CD1c-positive myeloid dendritic cell (primary cell): ENCODE data around the gene RAB38.

Experiments used
- DNase-seq: peaks from one replicate; pipeline ENCODE4 v3.0.0-alpha.2; 2016; ENCODE audit errors: extremely low spot score

RAB38 gene

DNA sequence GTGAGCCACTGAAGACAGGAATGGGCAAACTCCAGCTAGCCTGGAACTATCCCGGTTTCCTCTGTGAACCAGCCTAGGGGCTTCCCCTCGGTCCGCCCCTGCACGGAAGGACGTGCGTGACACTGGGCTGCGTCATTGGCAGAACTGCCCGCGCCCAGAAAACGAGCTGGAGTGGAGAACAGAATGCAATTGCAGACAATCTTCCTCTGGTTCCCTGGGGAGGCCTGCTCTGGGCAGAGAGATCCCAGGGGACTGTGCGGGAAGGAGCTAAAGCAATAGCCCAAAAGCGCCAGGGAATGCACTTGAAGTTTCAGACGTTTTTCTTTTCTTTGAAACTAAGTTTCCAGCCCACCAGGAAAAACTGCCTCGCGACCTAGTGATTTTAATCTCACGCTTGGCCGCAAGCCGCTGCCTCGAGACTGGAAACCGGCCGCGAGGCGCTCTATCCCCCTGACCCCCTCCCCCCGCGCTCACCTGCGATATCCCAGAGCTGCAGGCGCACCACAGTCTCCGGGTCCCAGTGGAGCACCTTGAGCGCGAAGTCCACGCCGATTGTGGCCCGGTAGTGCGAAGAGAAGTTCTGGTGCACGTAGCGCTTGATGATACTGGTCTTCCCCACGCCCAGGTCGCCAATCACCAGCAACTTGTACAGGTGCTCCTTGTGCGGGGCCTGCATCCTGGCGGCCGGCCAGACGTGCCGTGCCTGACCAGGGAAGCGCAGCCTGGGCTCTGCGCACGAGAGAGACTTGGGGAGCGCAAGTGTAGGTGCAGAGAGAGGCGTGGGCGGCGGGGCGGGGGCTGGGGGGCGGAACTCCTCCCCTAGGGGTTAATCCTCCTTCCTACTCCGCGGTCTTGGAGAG is at the start of gene RAB38:
RAB38 (minus strand) TSS at position 735 of the 860 bp plus-strand sequence; CDS start at position 676, 59 bp downstream.
- DNase-seq, result peak; percentile 70

DNA sequence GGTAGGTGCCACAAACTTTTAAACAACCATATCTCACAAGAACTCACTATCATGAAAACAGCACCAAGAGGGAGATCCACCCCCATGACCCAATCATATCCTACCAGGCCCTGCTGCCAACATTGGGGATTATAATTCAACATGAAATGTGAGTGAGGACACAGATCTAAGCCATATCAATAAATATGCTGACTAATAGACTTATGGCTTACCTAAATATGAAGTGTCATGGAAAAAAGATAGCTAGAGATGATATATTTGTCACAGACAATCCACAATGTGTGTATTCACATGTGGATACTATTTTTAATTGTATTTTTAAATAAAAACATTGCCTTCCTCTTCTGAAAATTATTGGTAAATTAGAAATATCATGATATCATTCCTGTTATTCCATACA is 38.2 kb upstream of the RAB38 start:
- no peak for DNase-seq

DNA sequence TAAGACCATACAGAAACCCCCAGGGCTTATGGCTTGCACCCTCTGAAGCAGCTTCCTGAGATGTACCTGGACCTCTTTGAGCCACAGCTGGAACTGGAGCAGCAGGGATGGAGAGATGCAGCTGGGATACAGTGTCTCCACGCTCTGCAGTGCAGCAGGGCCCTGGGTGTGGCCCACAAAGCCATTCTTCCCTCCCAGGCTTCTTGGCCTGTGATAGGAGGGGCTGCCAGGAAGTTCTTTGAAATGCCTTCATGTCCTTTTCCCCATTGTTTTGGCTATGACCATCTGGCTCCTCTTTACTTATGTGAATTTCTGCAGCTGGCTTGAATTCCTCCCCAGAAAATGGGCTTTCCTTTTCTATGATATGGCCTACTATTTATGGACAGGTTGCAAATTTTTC is 37.1 kb upstream of the RAB38 start:
- DNase-seq, result no peak

DNA sequence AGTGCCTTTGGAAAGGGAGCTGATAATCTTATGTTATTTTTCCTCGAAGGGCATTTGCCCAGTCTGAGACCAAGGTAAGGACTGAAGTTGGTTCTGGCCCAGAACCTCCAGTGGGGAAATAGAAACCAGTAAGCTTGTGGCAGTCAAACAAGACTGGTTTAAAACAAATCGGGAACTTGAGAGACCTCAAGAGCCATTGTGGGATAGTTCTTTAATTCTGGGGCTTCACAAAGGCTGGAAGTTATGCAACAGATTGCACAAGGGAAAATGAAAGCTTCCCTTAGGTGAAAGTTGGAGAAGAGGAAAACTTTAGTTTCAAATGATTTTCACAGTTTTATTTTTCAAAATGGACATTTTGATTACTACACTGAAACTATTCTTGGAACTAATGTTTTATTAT is 33.5 kb upstream of the RAB38 start:
- DNase-seq, result peak; percentile 23

DNA sequence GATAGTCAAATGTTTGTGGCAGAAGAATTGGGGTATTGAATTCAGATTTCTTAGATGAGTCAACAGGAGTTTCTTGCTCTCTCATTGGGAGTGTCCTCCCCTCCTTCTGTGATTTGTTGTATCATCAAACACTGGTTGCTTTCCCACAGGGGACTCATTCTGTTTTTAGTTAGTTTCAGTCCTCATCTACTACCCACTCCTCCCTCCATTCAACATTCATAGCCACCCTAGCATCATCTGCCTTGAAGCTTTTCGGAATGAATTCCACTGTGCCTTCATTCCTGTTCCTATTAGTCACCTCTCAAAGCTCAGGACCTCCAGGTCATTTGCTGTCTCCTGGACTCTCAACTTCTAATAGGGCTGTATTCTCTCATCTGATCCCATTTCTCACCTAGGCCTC is 31.5 kb upstream of the RAB38 start:
- no peak for DNase-seq

DNA sequence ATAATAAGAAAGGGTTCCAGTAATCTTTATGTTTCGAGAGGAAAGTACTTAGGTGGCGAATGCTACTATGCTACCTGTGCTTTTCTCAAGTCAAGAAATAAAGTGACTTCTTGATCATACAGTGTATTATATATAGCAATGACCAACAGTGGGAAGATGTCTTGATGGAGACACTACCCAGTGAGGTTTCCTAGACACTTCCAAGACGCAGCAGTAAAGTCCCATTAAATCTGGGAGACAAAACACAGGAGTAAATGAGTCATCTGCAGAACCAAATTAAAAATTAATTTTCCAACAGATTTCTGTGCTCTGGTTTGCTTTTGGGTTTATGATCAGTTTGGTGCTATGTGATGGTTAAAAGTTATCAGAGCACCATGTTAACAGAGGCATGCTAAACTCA is 29.1 kb upstream of the RAB38 start:
- no peak for DNase-seq

DNA sequence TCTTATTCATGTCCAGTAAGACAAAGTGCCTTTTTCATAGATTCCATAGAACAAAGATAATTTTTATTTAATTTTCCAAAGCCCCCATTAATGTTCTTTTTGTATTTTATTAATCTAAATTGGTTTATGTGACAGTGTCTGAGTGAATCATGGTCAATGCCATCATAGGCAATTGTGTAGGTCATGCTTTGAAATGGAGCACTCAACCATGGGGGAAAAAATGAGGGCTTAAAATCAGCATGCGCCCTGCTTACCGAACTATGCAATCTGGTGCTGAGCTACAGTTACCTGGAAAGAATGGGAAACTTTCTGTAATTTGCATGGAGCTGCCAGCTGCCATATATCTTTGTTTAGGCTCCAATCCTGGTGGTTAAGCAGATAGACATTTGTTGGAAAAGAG is 28.4 kb upstream of the RAB38 start:
- DNase-seq, result no peak

DNA sequence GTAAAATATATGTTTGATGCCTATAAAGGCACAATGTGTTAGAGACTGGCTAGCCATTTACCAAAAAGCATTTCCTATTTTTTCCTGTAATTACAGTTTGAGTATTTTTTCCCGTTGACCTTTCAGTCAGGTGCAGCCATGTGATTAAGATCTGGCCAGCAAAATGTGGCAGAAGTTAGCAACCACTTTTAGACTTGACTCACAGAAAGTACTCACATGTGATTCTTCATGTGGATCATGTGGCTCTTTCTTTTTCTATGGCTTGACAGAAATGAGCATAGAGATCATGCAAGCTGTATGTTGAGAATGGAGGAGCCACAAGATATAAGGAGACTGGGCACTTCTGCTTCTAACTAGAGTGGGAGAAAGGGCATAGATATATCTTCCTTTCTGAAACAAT is 27.3 kb upstream of the RAB38 start:
- DNase-seq, result no peak

DNA sequence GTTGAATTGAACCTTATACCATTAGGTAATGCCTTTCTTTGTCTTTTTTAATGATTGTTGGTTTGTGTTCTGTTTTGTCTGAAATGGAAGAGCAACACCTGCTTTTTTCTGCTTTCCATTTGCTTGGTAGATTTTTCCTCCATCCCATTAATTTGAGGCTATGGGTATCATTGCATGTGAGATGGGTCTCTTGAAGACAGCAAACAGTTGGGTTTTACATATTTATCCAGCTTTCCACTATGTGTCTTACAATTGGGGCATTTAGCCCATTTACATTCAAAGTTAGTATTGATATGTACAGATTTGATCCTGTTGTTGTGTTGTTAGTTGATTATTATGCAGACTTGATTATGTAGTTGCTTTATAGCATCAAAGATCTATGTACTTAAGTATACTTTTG is 21.1 kb upstream of the RAB38 start:
- DNase-seq, result no peak

DNA sequence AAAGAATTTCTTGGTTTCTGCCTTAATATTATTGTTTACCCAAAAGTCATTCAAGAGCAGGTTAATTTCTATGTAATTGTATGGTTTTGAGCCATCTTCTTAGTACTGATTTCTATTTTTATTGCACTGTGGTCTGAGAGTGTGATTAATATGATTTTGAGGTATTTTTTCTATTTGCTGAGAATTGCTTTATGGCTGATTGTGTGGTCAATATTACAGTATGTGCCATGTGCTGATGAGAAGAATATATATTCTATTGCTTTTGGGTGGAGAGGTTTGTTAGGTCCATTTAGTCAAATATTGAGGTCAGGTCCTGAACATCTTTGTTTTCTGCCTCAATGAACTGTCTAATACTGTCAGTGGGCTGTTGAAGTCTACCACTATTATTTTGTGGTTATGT is 20.7 kb upstream of the RAB38 start:
- no peak for DNase-seq

DNA sequence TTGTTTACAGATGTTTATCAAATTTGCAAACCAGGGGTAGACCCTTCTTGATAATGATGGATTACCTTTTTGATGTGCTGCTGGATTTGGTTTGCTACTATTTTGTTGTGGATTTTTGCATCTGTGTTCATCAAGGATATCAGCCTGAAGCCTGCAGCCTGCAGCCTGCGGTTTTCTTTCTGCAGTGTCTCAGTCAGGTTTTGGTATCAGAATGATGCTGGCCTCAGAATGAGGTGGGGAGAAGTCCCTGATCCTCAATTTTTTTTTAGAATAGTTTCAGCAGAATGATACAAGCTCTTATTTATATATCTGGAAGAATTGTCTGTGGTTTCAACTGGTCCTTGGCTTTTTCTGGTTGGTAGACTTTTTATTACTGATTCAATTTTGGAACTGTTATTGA is 19.7 kb upstream of the RAB38 start:
- DNase-seq, result no peak

DNA sequence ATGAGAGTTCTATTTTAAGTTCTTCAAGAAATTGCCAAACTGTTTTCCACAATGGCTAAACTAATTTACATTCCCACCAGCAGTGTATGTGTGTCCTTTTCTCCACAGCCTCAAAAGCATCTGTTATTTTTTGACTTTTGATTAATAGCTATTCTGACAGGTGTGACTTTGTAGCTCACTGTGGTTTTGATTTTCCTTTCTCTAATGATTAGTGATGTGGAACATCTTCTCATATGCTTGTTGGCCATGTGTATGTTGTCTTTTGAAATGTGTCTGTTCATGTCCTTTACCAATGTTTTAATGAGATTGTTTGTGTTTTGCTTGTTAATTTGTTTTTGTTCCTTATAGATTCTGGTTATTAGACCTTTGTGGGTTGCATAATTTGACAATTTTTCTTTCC is 18.0 kb upstream of the RAB38 start:
- no peak for DNase-seq

DNA sequence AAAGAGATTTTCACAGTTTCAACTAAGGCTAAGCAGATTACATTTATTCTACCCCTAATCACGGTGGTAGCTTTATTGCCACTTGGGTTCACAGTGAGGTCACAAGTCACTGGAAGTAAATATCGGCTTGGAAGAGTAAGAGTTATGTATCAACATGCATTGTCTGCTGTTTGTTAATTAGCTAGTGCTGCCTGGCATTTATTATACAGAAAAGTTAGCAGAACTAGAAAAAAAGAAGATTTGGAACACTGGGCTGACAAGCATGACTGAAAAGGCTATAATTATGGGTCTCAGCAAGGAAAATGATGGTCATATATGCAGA is 13.7 kb upstream of the RAB38 start:
- DNase-seq, result no peak

DNA sequence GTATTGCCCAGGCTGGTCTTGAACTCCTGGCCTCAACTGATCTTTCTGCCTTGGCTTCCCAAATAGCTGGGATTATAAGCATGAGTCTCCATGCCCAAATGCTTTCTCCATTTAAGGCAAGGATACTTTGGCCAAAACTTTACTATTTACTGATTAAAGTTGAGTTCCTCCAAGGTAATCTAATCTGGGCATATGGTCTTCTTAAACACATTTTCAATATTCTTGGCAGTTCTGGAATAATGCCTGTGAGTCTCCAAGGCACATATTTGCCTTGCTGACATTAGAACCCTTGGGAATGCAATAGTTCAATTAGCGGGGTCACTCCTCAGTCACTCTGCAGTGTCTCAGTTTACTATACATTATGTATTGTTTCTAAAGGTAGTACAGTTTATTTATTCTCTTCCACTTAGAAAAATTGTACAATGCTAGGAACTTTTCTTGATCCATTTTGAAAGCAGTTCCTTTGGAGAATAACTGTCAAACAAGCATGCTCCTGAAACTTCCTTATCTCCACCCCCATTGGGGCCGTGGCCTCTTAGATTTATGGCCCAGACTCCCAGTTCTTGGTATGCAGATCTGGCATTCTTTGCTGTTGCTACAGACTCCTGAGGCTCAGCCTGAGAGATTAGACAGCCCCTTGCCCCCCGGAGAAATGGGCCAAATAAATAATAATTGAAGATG is 13.1 kb upstream of the RAB38 start:
- DNase-seq, result no peak

DNA sequence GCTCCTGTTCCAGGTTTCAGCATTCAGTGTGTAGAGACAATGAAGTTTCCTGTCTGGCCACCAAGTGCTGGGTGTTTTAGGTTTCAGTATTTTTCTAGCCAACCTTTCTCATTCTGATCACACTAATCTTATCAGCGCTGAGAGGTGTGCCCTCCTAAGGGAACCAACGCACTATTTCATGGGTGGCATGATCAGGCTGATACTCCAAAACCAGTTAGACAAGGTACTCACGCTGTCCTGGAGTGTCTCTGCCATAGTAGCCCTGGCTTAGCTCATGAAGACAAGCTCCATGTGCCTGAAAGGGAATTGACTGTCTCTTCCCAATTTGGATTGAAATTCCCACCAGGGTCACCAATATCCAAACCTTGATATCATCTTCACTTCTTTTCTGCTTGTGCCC is 8.0 kb upstream of the RAB38 start:
- DNase-seq, result no peak

DNA sequence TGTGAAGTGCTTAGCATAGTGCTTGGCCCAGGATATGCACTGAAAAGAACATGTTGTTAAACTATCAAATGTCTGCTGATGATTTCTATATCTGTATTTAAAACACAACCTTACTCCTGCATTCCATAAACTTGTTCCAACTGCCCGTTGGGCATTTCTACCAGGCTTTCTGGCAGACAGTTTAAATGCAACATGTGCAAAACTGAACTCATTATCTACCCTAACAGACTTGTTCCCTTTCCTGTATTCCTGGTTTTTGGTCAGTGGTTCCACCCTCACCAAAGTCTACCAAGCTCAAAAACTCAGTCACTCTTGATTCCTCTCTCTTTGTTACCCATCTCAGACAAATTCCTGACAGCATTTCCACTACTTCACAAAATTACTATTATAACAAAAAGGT is 6.5 kb upstream of the RAB38 start:
- DNase-seq, result no peak

DNA sequence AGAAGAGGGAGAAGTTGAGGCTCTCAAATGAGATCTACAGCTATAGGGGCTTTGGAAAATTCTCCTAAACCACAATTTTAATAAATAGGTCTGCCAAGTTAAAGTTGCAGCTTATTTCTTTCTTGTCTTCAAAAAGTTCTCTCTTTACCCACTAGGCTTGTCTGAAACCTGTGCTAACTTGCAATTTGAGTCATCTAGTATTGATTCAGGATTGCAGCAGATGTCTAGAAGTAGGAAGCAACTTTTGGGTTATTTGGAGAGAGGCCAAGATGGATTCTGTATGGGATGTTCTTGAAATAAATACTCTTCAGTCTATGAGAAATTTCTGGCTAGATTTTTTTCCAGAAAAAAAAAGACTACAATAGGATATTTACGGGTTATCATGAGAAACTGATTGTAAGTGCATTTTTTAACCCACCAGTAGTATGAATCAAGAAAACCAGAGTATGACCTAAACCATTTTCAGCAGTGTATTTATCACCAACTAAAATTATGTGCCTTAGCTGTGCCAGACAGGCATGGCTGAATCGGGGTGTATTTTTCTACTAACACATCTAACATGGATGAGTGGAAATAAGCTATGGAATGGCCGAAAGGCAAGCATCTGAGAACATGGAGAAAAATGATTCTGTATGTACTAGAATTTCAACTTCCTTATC is 4.9 kb upstream of the RAB38 start:
- no peak for DNase-seq

DNA sequence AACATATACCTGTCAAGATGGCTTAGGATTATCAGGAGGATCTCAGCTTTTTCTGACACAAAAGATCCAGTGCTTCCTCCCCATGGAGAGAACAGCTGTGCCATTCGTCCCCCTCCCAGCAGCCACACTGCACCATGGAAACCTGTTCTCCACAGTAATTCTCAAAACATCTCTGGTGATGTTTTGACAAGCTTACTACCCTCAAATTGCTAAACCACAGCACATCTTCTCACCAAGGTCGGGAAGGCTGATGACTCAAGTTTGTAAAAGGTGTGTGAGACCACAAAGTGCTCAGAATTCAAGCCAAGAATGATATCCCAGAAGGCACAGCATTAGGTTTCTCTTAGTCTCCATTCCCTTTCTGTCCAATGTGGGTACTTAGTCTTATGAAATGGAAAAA is 3.9 kb upstream of the RAB38 start:
- DNase-seq, result no peak

DNA sequence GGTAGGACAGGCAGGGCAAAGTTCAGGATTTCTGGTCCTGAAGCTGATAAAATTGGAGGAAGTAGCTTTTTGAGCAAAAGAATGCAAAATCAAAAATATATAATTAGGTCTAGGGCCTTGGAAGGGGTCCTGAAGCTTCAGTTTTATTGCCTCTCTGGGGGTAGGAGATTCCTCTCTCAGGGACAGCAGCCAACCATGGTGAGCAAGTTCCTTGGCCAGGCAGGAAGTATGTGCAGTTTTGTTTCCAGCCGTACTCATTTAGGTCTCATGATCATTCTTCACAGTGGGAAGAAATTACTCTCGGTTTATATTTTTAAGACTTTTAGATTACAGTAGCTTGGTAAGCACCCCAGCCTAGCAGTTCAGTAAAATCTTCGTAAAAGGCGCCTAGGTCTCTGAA is 2.9 kb upstream of the RAB38 start:
- DNase-seq, result no peak

DNA sequence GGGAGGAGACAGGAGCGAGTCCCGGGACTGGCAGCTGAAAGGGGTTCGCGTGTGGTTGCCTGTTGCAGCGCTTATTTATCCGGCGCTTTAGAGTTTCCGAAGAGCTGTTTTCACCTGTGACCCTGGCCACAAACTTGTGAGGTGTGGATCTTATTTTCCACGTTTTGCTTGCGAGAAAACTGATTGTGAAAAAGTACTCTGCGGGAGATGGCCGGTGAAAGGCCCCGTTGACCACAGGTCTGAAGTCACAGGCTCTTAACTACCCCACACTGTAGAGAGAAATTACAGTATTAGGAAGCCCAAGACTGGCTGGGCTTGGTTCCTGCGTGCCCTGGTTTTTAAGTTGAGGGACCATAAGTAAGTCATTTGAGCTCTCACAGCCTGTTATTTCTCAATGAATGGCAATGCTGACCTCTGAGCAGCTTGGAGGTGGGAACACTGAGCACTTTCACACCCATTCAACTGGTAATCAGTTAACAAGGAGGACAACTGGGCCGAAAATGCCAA is 379 bp upstream of the RAB38 start:
- peak; percentile 13 for DNase-seq

DNA sequence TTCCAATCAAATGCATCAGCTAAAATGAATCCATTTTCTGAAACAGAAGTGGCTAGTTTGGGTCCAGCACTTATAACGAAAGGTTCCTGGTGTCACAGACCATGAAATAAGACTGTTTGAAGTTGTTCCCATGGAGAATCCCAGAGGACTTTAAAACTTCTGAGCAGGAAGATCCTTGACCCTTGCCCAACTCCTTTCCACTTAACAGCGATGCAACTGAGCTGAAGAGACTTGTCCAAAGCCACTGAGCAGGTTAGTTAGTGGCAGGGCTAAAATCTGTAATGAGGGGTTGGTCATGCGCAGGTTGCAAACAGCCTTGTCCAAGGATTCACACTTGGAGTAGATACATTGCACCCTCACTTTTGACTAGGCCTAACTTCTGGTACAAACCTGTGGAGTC is 1.3 kb downstream of the RAB38 start:
- no peak for DNase-seq

DNA sequence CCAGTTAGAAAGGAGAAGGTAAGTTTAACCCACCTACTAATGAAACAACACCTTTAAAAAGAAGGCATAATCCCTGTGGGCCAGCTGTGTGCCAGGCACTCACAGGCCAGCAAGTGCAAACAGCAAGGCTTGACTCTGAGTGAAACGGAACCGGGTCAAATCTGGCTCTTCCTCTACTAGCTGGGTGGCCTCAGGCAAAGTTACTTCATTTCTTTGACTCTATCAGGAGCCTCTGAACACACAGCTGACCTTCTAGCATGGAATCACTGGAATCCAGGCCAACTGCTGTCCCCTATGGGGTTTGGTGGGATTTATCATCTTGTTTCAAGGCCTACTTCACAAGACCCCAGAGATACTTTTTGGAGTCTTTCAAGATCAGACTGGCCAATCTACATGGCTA is 3.3 kb downstream of the RAB38 start:
- no peak for DNase-seq

DNA sequence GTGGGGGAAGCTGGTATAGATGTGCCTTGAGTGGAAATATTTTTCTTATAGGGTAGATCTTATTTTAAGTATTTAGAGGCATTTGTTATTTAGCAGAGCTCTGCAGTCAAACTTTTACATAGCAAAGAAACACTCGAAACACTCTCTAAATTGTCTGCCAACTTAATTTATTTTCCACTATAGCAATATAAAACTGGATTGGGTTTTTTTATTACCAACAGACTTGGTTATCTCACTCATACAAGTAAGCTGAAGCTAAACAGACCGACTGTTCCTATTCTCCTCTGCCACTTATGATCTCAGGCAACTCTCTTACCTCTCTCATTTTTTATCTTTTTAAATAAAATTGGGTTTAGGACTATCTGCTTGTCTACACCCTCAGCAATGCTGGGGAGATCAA is 4.6 kb downstream of the RAB38 start:
- no peak for DNase-seq
